T-cell (primary cell): ENCODE measurements around the gene TMEM163. TPM values are rescaled to one million over a fixed set of nuclear protein-coding genes. Genes with fewer than 3 reads are reported as not detected.
A peak's percentile ranks its signal among the peaks of the same experiment; 100 is the strongest.

Source experiments
- ATAC-seq, 4 experiments: fragments of 200-7000 bp in 3 of 4; fragments of 150-1000 bp in 1 of 4; cut with Tn5 transposase; replicated peaks in 1 of 4; 1 replicate in 3 of 4; 2 replicates in 1 of 4; pipeline ENCODE4 v1.10.0; 2021; ENCODE audit warnings: moderate library complexity in 3 of 4, mild to moderate bottlenecking in 2 of 4, moderate number of reproducible peaks in 1 of 4
- CTCF ChIA-PET, 2 donors: fragments of 300-600 bp; sonication (Branson Sonifier 250); formaldehyde crosslinking; loops; one replicate each; lab custom pipeline; 2022; ENCODE audit warnings: antibody characterized with exemption in 2 of 2; lab: Charles Lee
- POLR2A ChIA-PET, 2 donors: fragments of 300-600 bp; sonication (Branson Sonifier 250); formaldehyde crosslinking; loops; one replicate each; lab custom pipeline; 2022; ENCODE audit warnings: antibody characterized with exemption in 2 of 2; lab: Charles Lee
- DNase-seq, 35 experiments: peaks; one replicate each; pipeline versions ENCODE4 v3.0.0 to v3.0.0-alpha.2; 2013 to 2023
- H3K27ac ChIP-seq: one replicate; pipeline ENCODE4 v1.5.1; 2013; ENCODE audit warnings: low read length
- H3K27me3 ChIP-seq, 2 experiments: replicated peaks in 1 of 2; 1 replicate in 1 of 2; 2 replicates in 1 of 2; pipeline versions ENCODE4 v1.6.1 to v1.7.0; 2013; ENCODE audit warnings: low read length in 1 of 2, mixed read lengths in 1 of 2; ENCODE audit not compliant: control insufficient read depth in 2 of 2, insufficient read depth in 2 of 2; ENCODE audit errors: extremely low read depth in 1 of 2
- H3K36me3 ChIP-seq, 2 donors: 1 replicate in 1 of 2; 2 replicates in 1 of 2; pipeline versions ENCODE4 v1.6.1 to v1.7.0; 2013; ENCODE audit warnings: low read length in 1 of 2; ENCODE audit not compliant: control insufficient read depth in 2 of 2, insufficient read depth in 1 of 2; ENCODE audit errors: extremely low read depth in 1 of 2
- H3K4me1 ChIP-seq, 2 experiments: 1 replicate in 1 of 2; 2 replicates in 1 of 2; pipeline versions ENCODE4 v1.6.1 to v1.7.0; 2013; ENCODE audit warnings: low read length in 2 of 2, mixed read lengths in 1 of 2; ENCODE audit not compliant: insufficient read depth in 2 of 2, control insufficient read depth in 1 of 2; ENCODE audit errors: extremely low read depth in 1 of 2
- H3K4me3 ChIP-seq, 2 donors: 1 replicate in 1 of 2; 2 replicates in 1 of 2; pipeline versions ENCODE4 v1.5.1 to v1.7.0; 2013; ENCODE audit warnings: mild to moderate bottlenecking in 2 of 2, low read length in 1 of 2, moderate library complexity in 1 of 2; ENCODE audit not compliant: control insufficient read depth in 1 of 2; ENCODE audit errors: extremely low read depth in 1 of 2
- H3K9me3 ChIP-seq: 2 replicates; pipeline ENCODE4 v1.7.0; 2013
- H3K27ac Mint-ChIP-seq, 2 donors: one replicate each; pipeline ENCODE4 v1.8.0; 2020 to 2021; ENCODE audit warnings: mild to moderate bottlenecking in 2 of 2, mixed read lengths in 2 of 2
- H3K27me3 Mint-ChIP-seq, 2 donors: one replicate each; pipeline ENCODE4 v1.8.0; 2021 to 2022; ENCODE audit warnings: mixed read lengths in 2 of 2
- H3K36me3 Mint-ChIP-seq: one replicate; pipeline ENCODE4 v1.8.0; 2021; ENCODE audit warnings: mixed read lengths
- H3K4me1 Mint-ChIP-seq, 3 donors: one replicate each; pipeline ENCODE4 v1.8.0; 2020 to 2022; ENCODE audit warnings: mixed read lengths in 3 of 3, mild to moderate bottlenecking in 1 of 3
- H3K4me3 Mint-ChIP-seq, 3 donors: one replicate each; pipeline ENCODE4 v1.8.0; 2020 to 2022; ENCODE audit warnings: mild to moderate bottlenecking in 3 of 3, mixed read lengths in 3 of 3, moderate library complexity in 3 of 3
- H3K9me3 Mint-ChIP-seq, 3 donors: one replicate each; pipeline ENCODE4 v1.8.0; 2020 to 2022; ENCODE audit warnings: mixed read lengths in 3 of 3
- WGBS: methylation state at CpG from one replicate; pipeline ENCODE4 v1.1.5; 2013; ENCODE audit warnings: missing lambda C conversion rate; ENCODE audit not compliant: insufficient coverage; 5-methylcytosine and 5-hydroxymethylcytosine counted together
- total RNA-seq, 35 experiments: library from RNA in 6 of 35; stranded (reverse) in 6 of 35; fragments of 120-200 nt in 1 of 35; gene quantifications; one replicate each; pipeline versions ENCODE4 v1.2.1 to v1.2.4 and lab custom pipeline; 2013 to 2026

TMEM163 gene
- total RNA-seq, 5 donors from 2014 or later (not counting 1 experiment from before 2014, with no cell fraction given) = 0.18 to 0.73 (median 0.35) TPM

GRCh38 chr2:134431838-134432434 is 286.9 kb downstream of the TMEM163 start:
- Mint-ChIP-seq H3K9me3 (no peaks in the 10 kb centered on the region), H3K4me1 (no peaks in the 10 kb centered on the region), H3K27me3 (no peaks in the 10 kb centered on the region), H3K4me3 (no peak overlapping the region), H3K27ac (no peak overlapping the region), H3K36me3 (peaks cover 68% of the 10 kb centered on the region)
- H3K4me1 ChIP-seq = no peaks in the 10 kb centered on the region
- CTCF ChIA-PET = interaction anchor here in 1 of 2 donors (0.5 kb wide), 1 partner anchor 316 kb away, joined by 4 read pairs; no protein-coding TSS in a partner anchor
- ATAC-seq (no peak), DNase-seq (no peak)
- no peaks in the 10 kb centered on the region for H3K9me3 ChIP-seq
- H3K4me3 ChIP-seq = no peak overlapping the region
- H3K36me3 ChIP-seq = peaks cover 6 to 91% of the 10 kb centered on the region in 2 donors
- no peaks in the 10 kb centered on the region for H3K27me3 ChIP-seq
- 100% methylated on average over 1 of the region's 2 CpGs for WGBS
- POLR2A ChIA-PET = no interaction called here
- H3K27ac ChIP-seq = no peak overlapping the region

GRCh38 chr2:134429886-134430285 is 288.9 kb downstream of the TMEM163 start:
- POLR2A ChIA-PET = no interaction called here
- H3K4me1 ChIP-seq = no peaks in the 10 kb centered on the region
- DNase-seq (no peak), ATAC-seq (no peak)
- Mint-ChIP-seq H3K36me3 (peaks cover 72% of the 10 kb centered on the region), H3K9me3 (no peaks in the 10 kb centered on the region), H3K4me1 (peaks cover 0 to 7% (median 4%) of the 10 kb centered on the region in 3 donors), H3K27ac (no peak overlapping the region), H3K27me3 (no peaks in the 10 kb centered on the region), H3K4me3 (no peak overlapping the region)
- H3K4me3 ChIP-seq = no peak overlapping the region
- H3K9me3 ChIP-seq = no peaks in the 10 kb centered on the region
- WGBS = 92% methylated on average over 4 of the region's 4 CpGs
- H3K36me3 ChIP-seq = peaks cover 4 to 84% of the 10 kb centered on the region in 2 donors
- no peak overlapping the region for H3K27ac ChIP-seq
- no peaks in the 10 kb centered on the region for H3K27me3 ChIP-seq
- CTCF ChIA-PET = interaction anchor here in 1 of 2 donors (1.0 kb wide), 1 partner anchor 19 kb away, joined by 3 read pairs; no protein-coding TSS in a partner anchor

DNA sequence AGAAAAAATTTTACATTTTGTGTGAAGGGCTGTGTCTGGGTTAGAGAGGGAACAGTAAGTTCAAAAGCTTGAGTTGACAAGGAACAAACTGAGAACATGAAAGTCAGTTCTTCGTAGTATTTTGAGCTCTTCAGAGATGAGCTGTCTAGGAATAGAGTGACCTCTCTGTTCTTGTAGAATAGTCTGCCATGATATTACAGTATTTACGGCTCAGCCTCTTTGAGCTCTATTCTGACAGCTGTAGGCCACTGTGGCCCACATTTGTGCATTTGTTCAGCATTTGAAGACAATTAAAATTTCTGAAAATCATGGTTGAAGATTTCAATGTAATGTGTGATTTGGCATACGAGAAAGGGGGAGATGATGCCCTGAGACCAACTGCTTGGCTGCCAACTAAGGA is 292.1 kb downstream of the TMEM163 start:
- Histone ChIP-seq H3K36me3 (peaks cover 3 to 80% of the 10 kb centered on the region in 2 donors), H3K27ac (no peak overlapping the region), H3K4me1 (no peaks in the 10 kb centered on the region), H3K4me3 (no peak overlapping the region), H3K9me3 (no peaks in the 10 kb centered on the region), H3K27me3 (no peaks in the 10 kb centered on the region)
- Mint-ChIP-seq H3K27me3 (no peaks in the 10 kb centered on the region), H3K4me3 (no peak overlapping the region), H3K4me1 (peaks cover 0 to 9% (median 4%) of the 10 kb centered on the region in 3 donors), H3K9me3 (no peaks in the 10 kb centered on the region), H3K36me3 (peaks cover 67% of the 10 kb centered on the region), H3K27ac (no peak overlapping the region)
- WGBS = 75% methylated on average over 1 of the region's 3 CpGs
- ChIA-PET CTCF (no interaction called here), POLR2A (interaction anchor here in 1 of 2 donors (0.6 kb wide), 1 partner anchor 504 kb away, joined by 3 read pairs; no protein-coding TSS in a partner anchor)
- DNase-seq (no peak), ATAC-seq (no peak)

DNA sequence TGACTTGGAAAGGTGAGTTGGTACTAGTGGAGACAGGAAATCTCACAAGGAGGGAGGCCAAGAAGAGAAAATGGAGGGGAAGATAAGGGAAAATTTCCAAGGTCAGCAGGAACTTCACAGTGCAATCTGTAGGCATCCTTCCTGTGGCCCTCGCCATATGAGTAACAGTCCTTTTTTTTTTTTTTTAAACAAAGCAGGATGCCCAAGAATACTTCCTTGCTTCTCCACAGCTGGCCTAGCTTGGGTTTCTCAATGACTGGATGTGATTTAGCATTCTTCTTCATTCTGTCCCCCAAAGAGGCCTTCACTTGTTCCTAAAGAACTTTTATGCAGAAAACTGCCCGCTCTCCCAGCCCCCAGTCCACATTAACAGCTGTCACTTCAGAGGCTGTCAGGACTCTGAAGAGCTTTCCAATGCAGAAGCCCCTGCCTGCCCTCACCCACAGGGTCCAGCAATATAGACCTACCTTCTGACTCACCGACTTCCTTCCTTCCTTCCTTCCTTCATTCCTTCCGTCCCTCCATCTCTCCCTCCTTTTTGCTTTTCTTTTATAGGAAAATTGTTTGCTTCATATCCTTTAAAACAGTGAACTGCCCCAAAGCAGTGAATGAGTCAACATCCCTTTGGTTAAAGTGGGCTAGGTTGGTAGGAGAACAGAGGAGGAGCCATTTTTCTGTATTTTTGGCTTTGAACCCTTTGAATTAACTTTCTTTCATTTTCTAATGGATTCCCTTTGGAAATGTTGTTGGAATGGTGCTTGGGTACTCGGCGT is 292.9 kb downstream of the TMEM163 start:
- 100% methylated on average over 1 of the region's 6 CpGs for WGBS
- POLR2A ChIA-PET = interaction anchor here (0.6 to 0.7 kb wide), 3 partner anchors 9 to 505 kb away, joined by 3 to 7 read pairs (median 3); no protein-coding TSS in a partner anchor
- ATAC-seq = no peak
- Histone ChIP-seq H3K4me1 (no peaks in the 10 kb centered on the region), H3K36me3 (peaks cover 3 to 74% of the 10 kb centered on the region in 2 donors), H3K27ac (no peak overlapping the region), H3K27me3 (no peaks in the 10 kb centered on the region), H3K9me3 (no peaks in the 10 kb centered on the region), H3K4me3 (no peak overlapping the region)
- Mint-ChIP-seq H3K27me3 (no peaks in the 10 kb centered on the region), H3K36me3 (peaks cover 62% of the 10 kb centered on the region), H3K27ac (peak overlapping the region; percentile 48 to 74), H3K4me3 (no peak overlapping the region), H3K4me1 (peaks cover 0 to 9% (median 4%) of the 10 kb centered on the region in 3 donors), H3K9me3 (no peaks in the 10 kb centered on the region)
- CTCF ChIA-PET = no interaction called here
- no peak for DNase-seq

DNA sequence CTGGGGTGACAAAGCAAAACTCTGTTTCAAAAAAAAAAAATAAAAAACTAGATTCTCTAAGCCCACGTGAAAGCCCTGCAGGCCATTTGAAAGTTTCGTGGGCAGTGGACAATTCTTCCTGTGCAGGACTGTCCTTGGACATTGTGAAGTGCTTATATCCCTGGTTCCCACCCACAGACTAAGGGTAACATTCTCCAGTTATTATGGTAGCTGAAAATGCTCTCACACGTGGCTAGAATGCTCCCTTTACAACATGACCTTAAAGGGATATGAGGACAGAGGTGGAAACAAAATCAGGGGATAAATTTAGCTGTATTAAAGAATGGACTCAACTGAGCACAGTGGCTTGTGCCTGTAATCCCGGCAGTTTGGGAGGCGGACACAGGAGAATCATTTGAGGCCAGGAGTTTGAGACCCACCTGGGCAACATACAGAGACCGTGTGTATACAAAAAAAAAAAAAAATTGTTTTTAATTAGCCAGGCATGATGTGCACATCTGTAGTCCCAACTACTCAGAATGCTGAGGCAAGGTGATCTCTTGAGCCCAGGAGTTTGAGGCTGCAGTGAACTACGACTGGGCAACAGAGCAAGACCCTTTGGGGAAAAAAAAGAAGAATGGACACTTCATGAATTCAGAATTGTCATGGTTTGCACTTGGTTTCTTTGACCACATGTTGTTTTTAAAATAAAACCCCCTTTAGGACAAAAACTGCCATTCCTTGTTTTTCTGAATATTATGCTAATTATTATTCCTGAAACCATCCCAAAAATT is 297.1 kb downstream of the TMEM163 start:
- Mint-ChIP-seq H3K4me3 (no peak overlapping the region), H3K9me3 (no peaks in the 10 kb centered on the region), H3K4me1 (peaks cover 0 to 9% (median 4%) of the 10 kb centered on the region in 3 donors), H3K27ac (no peak overlapping the region), H3K36me3 (peaks cover 46% of the 10 kb centered on the region), H3K27me3 (no peaks in the 10 kb centered on the region)
- ATAC-seq (no peak), DNase-seq (no peak)
- no peaks in the 10 kb centered on the region for H3K27me3 ChIP-seq
- H3K36me3 ChIP-seq = peaks cover 3 to 52% of the 10 kb centered on the region in 2 donors
- H3K4me1 ChIP-seq = no peaks in the 10 kb centered on the region
- WGBS = 96% methylated on average over 5 of the region's 7 CpGs
- H3K9me3 ChIP-seq = no peaks in the 10 kb centered on the region
- ChIA-PET POLR2A (no interaction called here), CTCF (interaction anchor here in 1 of 2 donors (0.6 kb wide), 1 partner anchor 22 kb away, joined by 3 read pairs; no protein-coding TSS in a partner anchor)
- H3K27ac ChIP-seq = no peak overlapping the region
- H3K4me3 ChIP-seq = no peak overlapping the region

GRCh38 chr2:134420920-134421319 is 297.9 kb downstream of the TMEM163 start:
- peaks cover 1 to 10% (median 4%) of the 10 kb centered on the region in 3 donors for H3K4me1 Mint-ChIP-seq
- no peaks in the 10 kb centered on the region for H3K4me1 ChIP-seq
- H3K4me3 Mint-ChIP-seq = no peak overlapping the region
- H3K27me3 ChIP-seq = no peaks in the 10 kb centered on the region
- no peaks in the 10 kb centered on the region for H3K9me3 Mint-ChIP-seq
- H3K27ac Mint-ChIP-seq = no peak overlapping the region
- ATAC-seq = no peak
- no peak overlapping the region for H3K27ac ChIP-seq
- ChIA-PET CTCF (interaction anchor here (0.6 to 2.3 kb wide), 3 partner anchors 9 to 303 kb away, joined by 3 to 5 read pairs (median 5); no protein-coding TSS in a partner anchor), POLR2A (no interaction called here)
- no peaks in the 10 kb centered on the region for H3K9me3 ChIP-seq
- H3K36me3 ChIP-seq = peaks cover 3 to 49% of the 10 kb centered on the region in 2 donors
- H3K27me3 Mint-ChIP-seq = no peaks in the 10 kb centered on the region
- H3K4me3 ChIP-seq = no peak overlapping the region
- DNase-seq = no peak
- WGBS = 90% methylated on average over 2 of the region's 3 CpGs
- peaks cover 40% of the 10 kb centered on the region for H3K36me3 Mint-ChIP-seq
